KG1 (cell line): ENCODE results near the gene TMED1.

Experiments used
- DNase-seq: peaks from one replicate; lab custom pipeline; 2025; lab: John Stamatoyannopoulos, UW

TMED1 gene

DNA sequence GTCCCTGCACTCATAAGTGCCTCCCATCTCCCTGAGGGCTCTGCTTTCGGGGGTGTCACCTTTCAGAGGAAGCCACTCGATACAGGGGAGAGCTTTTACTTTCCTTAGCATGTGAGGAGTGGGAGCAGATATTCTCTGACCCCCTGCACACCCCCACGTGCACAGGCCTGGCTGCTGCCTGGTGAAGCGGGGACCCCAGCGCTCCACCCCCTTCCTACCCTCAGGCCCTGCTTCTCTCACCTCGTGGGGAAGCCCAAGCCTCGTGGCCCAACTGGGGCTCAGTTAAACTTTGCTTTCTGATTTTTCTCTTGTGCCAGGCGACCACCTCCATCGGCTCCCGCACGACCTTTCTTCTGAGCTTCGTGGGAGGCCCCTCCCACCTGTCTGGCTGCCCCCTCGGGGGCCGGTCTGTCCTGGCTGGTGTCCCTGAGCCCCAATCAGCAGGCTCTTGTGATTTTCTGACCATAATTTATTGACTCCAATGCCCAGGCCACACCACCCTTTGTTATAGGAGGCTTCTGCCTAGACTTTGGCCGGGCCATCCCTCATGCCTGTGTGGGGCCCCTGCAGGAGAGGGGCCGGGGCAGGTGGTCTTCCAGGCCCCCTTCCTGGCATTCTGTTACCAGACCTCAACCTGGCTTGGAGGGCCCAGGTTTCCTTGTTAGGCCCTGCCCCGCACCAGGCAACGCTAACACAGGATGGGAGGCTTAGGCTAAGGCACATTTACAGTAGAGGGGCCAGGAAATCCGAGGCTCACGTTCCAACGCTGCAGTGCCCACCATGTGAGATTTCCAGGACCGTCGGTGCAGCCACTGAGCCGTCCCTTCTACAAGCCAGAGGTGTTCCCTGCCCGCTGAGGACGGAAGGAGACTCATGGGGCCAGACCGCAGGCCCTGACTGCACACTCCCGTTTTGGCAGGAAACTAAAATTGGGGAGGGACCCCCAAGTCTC is 3.7 kb downstream of the TMED1 start:
- no peak for DNase-seq

DNA sequence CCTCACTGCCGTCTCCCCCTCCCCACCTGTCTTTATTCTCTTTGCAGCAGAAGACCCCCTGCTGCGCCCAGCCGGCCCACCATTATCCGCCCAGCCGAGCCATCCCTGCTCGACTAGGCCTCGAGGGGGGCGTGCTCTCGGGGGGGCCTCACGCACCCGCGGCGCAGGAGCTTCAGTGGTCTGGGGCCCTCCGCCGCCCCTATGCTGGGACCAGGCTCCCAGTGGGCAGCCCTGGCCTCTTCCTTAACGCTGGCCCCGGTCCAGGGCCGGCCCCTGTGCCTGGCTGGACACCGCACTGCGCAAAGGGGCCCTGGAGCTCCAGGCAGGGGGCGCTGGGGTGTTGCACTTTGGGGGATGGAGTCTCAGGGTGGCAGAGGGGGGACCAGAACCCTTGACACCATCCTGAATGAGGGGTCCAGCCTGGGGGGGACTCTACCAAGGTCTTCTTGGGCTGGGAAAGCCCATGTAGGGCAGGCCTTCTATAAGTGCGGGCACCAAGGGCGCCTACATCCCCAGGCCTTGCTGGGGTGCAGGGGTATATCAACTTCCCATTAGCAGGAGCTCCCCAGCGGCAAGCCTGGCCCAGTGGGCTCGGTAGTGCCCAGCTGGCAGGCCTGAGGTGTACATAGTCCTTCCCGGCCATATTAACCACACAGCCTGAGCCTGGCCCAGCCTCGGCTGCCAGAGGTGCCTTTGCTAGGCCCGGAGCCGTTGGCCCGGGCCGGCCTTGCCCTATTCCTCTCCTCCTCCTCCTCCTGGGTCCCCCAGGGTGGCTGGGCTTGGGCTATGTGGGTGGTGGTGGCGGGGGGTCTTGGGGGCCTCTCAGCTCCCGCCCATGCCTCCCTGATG is 4.9 kb downstream of the TMED1 start:
- no peak for DNase-seq

- no peak for DNase-seq
Measured at GRCh38 chr19:10830370-10830769, 5.6 kb downstream of the TMED1 start.

DNA sequence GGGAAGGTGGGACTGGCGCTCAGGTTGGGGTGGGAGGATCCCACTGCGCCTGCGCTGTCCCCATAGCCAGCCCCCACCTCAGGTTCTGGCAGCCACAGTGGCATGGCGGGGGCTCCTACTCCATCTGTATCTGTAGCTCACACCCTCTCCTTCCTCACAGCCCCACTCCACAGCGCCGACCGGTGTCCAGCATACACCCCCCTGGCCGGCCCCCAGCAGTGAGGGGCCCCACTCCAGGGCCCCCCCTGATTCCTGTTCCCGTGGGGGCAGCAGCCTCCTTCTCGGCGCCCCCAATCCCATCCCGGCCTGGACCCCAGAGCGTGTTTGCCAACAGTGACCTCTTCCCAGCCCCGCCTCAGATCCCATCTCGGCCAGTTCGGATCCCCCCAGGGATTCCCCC is 6.0 kb downstream of the TMED1 start:
- DNase-seq, result no peak

GRCh38 chr19:10828981-10829821 is 6.8 kb downstream of the TMED1 start:
- DNase-seq, result no peak

DNA sequence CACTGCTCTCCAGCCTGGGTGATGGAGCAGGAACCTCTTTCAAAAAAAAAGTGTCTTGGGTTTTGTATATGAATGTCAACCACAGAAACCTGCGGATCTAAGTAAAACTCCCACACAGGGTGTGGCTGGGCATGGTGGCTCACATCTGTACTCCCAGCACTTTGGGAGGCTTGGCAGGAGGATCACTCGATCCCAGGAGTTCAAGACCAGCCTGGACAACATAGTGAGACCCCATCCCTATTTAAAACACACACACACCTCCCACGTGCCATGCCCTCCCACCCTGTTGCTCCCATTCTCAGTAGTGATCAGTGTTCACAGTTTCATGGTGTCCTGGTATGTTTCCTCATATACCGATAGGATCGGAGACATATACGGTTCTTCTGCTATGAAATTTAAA is 9.2 kb downstream of the TMED1 start:
- DNase-seq, result no peak

DNA sequence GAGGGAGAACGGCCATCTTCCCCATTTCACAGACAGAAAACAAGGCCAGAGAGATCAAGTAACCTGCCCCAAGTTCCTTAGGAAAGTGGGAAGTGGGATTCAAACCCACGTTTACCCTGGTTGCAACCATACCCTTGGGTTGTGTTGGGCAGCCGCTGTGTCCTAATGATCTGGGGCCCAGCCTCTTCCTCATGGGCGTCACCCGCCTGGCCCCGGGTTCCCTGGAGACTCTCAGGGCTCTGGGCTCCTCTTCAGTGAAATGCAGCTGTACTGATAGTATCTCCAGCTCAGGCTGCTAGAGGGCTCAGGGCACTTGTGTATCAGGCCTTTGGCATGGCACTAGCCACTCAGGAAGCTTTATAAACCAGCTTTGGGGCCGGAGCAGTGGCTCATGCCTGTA is 9.8 kb downstream of the TMED1 start:
- no peak for DNase-seq

DNA sequence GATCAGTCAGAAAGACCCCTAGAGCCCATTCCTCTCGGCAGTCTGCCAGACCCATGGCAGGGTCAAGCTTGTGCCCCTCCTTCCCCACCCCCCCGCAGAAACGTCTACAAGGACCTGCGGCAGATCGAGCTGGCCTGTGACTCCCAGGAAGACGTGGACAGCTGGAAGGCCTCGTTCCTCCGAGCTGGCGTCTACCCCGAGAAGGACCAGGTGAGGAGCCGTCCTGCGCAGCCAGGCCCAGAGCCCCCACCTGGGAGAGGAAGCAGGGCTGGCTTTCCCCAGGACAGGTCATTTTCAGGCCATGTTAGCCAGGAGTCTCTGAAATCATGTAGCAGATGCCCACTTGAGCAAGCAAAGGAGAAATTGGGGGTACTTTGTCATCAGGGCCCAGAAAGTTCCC is 12.3 kb downstream of the TMED1 start:
- no peak for DNase-seq

DNA sequence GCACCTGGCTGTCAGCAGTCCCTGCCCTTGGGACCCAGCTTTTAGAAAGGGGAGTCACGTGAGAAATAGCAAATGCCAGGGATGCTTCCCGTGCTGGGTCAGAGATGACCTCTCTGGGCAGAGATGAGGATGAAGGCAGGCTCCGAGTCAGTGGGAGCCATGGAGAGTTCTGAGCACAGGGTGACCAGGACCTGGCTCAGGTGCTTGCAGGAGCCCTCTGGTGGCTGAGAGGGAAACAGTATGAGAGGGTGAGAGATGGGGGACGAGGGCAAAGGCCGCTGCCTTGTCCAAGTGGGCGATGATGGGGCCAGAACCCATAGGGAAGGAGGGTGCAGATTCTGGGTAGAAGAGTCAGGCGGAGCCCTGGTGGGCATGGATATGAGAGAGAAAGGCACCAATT is 15.8 kb downstream of the TMED1 start:
- no peak for DNase-seq

GRCh38 chr19:10819124-10820060 is 16.6 kb downstream of the TMED1 start:
- no peak for DNase-seq

DNA sequence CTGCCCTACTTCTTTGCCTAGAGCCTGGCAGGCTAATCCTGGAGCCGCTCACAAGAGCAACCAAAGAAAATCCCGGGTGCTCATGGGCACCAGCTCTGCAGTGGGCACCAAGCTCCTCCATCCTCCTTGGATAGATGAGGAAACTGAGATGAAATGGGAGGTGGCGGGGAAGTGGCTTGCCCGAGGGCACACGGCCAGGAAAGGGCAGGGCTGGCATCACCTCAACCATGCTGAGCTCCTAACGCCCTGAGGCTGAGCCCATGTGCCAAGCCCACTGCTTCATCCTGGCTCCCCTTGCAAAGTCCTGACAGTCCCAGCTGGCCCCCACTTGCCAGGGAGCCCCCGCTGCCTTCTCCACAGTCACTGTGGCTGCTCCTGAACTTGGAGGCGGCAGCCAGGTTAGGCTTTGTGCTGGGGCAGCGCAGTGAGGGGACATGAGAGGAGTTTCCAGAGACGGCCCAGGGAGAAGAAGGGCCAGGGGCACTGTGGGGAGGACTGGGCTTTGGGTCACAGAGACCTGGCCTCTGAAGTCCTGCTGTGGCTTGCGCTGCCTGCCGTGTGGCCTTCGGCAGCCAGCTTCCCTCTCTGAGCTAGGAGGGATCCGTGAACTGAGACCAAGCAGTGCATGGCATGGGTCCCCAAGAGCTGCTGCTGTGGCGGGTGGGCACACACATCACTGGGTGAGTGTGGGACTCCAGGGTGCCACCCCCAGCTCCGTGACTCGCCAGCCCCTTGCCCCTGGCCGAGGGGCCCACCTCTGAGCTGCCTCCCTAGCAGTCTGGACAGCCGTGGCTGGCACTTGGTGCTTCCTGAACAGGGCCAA is 17.5 kb downstream of the TMED1 start:
- DNase-seq, result no peak

DNA sequence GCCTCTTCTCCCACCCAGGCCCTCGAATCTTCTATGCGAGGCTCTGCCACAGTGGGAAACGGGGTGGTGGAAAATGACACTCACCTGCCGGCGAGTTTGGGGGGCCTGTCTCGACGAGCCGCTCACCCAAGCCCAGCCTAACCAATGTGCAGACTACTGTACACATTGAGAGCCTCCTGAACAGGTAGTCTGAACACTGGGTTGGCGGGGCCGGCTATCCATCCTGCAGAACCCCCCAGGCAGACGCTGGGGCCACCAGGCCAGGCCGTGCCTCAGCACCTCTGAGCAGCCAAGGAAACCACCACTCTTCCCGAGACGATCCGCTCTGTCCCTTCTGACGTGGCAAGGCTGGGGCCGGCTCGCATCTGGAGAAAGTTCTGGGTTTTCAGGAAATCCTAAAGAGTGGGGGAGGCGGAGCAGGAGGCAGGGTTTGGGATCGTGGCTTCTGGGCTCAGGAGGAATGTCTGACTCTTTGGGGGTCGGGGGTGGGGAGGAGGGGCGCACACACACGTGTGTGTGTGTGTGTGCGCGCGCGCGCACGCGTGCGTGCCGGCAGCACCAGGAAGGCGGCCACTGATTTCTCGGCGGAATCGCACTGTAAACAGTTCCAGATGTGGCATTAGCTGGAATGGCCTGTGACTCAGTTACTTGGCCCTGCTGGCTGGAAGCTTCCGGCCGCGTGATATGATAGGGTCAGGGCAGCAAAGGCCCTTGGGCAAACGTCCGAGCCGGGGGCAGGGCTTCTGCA is 18.5 kb downstream of the TMED1 start:
- DNase-seq, result no peak

DNA sequence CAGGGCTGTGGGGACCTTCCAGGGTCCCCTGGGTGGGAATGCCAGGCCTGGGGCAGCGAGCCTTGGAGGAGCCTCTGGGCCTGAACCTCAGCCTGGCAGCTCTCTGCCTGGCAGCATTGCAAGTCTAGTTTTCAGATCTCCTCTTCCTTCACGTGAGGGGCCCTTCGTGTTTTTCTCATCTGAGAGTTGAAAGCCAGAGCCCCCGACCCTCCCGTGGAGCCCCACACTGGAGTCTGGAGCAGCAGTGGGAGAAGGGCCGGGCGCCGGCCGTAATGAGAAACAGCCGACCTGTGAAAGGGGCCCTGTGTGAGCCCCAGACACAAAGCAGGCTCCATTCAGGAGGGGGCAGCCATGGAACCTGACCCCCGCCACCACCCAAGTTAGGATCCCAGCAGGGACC is 19.3 kb downstream of the TMED1 start:
- DNase-seq, result no peak

DNA sequence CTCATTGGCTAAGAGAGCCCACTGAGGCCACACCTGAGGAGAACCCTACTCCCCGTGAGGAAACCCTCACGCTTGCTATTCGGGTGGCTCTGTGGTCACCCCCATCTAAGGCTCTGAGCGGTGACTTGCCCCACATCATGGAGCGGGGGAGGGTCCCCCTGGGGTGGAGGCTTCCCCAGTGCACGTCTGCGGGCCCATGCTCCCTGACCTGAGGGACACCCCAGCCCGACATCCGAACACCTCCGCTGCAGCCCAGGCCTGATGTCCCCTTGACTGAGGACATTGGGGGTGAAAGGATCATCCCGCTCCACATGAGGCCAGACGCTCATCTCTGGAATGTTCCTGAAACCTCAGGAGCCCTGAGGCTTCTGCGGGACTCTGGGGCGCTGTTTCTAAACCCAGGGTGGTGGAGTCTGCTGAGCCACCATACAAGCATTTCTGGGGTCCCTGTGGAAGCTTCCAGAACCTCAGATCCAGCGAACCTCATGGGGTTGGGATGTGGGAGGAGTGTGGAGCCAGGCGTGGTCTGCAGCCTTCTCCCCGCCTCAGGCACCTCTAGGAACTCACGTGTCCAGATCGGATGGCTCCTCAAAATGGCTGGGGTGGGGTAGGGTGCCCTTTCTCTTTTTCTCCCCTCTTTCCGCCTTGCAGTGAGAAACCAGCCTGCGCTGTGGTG is 19.9 kb downstream of the TMED1 start:
- no peak for DNase-seq

DNA sequence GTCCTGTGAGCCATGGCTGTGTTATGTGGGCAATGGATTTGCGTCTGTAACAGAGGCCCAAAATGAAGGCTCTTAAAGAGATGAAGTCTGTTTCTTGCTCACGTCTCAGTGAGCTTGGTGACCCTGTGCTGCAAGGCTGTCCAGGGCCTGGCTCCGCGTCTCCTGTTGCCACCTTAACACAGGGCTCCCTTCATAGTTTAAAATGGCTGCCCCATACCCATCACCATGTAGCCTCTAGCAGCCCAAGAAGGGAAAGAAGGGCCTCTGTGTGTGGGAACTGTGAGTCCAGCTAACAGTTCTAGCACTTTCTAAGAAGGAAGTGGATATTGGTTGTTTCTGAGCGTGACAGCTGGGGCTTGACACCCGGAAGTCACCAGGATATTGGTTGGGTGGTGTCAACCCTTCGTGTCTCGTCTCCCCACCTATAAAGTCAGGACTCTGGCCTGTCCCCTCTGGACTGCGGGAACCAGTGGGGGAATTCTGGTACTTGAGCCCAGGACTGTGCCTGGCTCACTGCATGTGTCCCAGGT is 20.9 kb downstream of the TMED1 start:
- DNase-seq, result no peak

DNA sequence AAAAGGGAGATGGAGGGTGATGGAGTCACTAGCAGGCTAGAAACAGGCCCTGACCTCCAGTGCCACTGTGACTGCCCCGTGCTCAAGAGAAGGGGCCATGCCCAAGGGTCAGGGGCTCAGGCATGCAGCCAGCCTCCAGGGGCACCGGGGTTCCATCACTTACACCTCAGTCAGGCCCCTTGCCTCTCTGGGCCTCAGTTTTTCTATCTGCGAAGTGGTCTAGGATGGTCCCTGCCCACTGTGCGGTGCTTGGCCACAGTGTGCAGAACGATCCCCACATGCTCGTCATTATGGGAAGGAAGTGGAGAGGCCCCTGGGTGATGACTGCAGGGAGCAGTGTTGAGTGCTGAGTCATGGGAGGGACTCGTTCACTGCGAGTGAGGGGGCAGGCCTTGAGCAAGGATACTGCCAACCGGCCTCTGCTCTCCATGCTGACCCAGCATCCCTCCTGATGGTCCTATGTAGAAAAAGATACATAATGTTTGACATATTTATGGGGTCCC is 23.1 kb downstream of the TMED1 start:
- peak; percentile 51 for DNase-seq

DNA sequence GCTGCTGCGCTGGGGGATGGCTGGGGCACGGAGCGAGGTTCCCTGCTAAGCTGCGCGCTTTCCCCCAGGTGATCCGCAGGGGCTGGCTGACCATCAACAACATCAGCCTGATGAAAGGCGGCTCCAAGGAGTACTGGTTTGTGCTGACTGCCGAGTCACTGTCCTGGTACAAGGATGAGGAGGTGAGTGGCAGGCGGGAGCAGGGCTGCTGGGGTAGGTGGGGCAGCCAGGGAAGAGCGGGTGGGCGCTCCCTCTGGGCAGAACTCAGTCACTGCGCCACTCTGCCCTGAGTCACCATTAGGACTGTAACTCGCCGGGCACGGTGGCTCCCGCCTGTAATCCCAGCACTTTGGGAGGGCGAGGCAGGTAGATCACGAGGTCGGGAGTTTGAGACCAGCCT is 23.8 kb downstream of the TMED1 start:
- DNase-seq, result no peak

- no peak for DNase-seq
Measured at GRCh38 chr19:10811391-10812111, 24.5 kb downstream of the TMED1 start.
